HepG2 (cell line): ENCODE results near the gene CD163L1. TPM values are rescaled to one million over a fixed set of nuclear protein-coding genes. Genes with fewer than 3 reads are reported as not detected.

Experiments used
- ZNF205 ChIP-seq: IDR thresholded peaks from 2 replicates; pipeline ENCODE4 v1.6.1; 2018; ENCODE audit warnings: missing biosample characterization, missing genetic modification reagents
- polyA plus RNA-seq, 8 experiments: library from polyadenylated mRNA; depleted of rRNA in 3 of 8; stranded (reverse) in 7 of 8; unstranded in 1 of 8; fragments of >200 nt; fragmentation: Illumina TruSeq in 4 of 8; extraction: Trizol in 4 of 8; gene quantifications; 2 replicates each; pipeline versions ENCODE4 v1.2.1 to v1.2.3, GENCODE V29; 2011 to 2016; ENCODE audit warnings: low read depth in 4 of 8, missing spikeins in 1 of 8, mixed read lengths in 1 of 8; ENCODE audit not compliant: insufficient read depth in 1 of 8
- total RNA-seq, 5 experiments: library from RNA; depleted of rRNA; stranded (reverse); fragments of >200 nt; fragmentation: Illumina TruSeq; extraction: Trizol; gene quantifications; 2 replicates each; pipeline ENCODE4 v1.2.3, GENCODE V29; 2016; ENCODE audit warnings: low read depth in 1 of 5
- TF ChIP-seq, protein P1 (sequence below): IDR thresholded peaks from 2 replicates; pipeline ENCODE4 v1.6.1; 2012; ENCODE audit warnings: low read length, improper control_type of control experiment
- TF ChIP-seq, protein P2 (sequence below): sonication (generic); formaldehyde crosslinking; IDR thresholded peaks from 2 replicates; pipeline ENCODE4 v1.5.0; 2020; ENCODE audit warnings: missing genetic modification reagents
- TF ChIP-seq, protein P3 (sequence below): sonication (generic); formaldehyde crosslinking; IDR thresholded peaks from 2 replicates; pipeline ENCODE4 v1.4.0; 2020; ENCODE audit warnings: missing genetic modification reagents, borderline replicate concordance
- TF ChIP-seq, protein P4 (sequence below): sonication (generic); formaldehyde crosslinking; IDR thresholded peaks from 2 replicates; pipeline ENCODE4 v1.4.0; 2020; ENCODE audit warnings: low read depth, missing genetic modification reagents
- TF ChIP-seq, protein P5 (sequence below): IDR thresholded peaks from 2 replicates; pipeline ENCODE4 v1.6.1; 2016; ENCODE audit warnings: low read depth, control low read depth
- TF ChIP-seq, protein P6 (sequence below): sonication (generic); formaldehyde crosslinking; IDR thresholded peaks from 2 replicates; pipeline ENCODE4 v1.4.0; 2020; ENCODE audit warnings: missing genetic modification reagents

The CD163L1 gene
- total and polyA plus RNA-seq, 2 of the 13 experiments (the other 11 are each of a cell fraction or from before 2014, with no cell fraction given), result 3.4 to 6.8 TPM

DNA sequence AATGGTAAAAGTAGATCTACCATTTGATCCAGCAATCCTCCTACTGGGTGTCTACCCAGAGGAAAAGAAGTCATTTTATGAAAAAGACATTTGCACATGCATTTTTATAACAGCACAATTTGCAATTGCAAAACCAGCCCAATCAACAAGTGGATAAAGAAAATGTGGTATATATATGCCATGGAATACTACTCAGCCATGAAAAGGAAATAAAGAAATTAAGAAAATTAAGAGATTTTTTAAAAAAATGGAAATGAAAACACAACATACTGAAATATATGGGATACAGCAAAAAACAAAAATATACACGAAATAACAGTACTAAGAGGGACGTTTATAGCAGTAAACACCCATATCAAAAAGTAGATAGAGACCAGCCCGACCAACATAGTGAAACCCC is 81.2 kb downstream of the CD163L1 start (continued):
- TF ChIP-seq, protein P1, sequence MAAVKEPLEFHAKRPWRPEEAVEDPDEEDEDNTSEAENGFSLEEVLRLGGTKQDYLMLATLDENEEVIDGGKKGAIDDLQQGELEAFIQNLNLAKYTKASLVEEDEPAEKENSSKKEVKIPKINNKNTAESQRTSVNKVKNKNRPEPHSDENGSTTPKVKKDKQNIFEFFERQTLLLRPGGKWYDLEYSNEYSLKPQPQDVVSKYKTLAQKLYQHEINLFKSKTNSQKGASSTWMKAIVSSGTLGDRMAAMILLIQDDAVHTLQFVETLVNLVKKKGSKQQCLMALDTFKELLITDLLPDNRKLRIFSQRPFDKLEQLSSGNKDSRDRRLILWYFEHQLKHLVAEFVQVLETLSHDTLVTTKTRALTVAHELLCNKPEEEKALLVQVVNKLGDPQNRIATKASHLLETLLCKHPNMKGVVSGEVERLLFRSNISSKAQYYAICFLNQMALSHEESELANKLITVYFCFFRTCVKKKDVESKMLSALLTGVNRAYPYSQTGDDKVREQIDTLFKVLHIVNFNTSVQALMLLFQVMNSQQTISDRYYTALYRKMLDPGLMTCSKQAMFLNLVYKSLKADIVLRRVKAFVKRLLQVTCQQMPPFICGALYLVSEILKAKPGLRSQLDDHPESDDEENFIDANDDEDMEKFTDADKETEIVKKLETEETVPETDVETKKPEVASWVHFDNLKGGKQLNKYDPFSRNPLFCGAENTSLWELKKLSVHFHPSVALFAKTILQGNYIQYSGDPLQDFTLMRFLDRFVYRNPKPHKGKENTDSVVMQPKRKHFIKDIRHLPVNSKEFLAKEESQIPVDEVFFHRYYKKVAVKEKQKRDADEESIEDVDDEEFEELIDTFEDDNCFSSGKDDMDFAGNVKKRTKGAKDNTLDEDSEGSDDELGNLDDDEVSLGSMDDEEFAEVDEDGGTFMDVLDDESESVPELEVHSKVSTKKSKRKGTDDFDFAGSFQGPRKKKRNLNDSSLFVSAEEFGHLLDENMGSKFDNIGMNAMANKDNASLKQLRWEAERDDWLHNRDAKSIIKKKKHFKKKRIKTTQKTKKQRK, result no peak
- TF ChIP-seq, protein P2, sequence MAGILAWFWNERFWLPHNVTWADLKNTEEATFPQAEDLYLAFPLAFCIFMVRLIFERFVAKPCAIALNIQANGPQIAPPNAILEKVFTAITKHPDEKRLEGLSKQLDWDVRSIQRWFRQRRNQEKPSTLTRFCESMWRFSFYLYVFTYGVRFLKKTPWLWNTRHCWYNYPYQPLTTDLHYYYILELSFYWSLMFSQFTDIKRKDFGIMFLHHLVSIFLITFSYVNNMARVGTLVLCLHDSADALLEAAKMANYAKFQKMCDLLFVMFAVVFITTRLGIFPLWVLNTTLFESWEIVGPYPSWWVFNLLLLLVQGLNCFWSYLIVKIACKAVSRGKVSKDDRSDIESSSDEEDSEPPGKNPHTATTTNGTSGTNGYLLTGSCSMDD (CRISPR knock-in tag), result no peak
- TF ChIP-seq, protein P3, sequence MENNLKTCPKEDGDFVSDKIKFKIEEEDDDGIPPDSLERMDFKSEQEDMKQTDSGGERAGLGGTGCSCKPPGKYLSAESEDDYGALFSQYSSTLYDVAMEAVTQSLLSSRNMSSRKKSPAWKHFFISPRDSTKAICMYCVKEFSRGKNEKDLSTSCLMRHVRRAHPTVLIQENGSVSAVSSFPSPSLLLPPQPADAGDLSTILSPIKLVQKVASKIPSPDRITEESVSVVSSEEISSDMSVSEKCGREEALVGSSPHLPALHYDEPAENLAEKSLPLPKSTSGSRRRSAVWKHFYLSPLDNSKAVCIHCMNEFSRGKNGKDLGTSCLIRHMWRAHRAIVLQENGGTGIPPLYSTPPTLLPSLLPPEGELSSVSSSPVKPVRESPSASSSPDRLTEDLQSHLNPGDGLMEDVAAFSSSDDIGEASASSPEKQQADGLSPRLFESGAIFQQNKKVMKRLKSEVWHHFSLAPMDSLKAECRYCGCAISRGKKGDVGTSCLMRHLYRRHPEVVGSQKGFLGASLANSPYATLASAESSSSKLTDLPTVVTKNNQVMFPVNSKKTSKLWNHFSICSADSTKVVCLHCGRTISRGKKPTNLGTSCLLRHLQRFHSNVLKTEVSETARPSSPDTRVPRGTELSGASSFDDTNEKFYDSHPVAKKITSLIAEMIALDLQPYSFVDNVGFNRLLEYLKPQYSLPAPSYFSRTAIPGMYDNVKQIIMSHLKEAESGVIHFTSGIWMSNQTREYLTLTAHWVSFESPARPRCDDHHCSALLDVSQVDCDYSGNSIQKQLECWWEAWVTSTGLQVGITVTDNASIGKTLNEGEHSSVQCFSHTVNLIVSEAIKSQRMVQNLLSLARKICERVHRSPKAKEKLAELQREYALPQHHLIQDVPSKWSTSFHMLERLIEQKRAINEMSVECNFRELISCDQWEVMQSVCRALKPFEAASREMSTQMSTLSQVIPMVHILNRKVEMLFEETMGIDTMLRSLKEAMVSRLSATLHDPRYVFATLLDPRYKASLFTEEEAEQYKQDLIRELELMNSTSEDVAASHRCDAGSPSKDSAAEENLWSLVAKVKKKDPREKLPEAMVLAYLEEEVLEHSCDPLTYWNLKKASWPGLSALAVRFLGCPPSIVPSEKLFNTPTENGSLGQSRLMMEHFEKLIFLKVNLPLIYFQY (CRISPR knock-in tag), result no peak
- TF ChIP-seq, protein P4, sequence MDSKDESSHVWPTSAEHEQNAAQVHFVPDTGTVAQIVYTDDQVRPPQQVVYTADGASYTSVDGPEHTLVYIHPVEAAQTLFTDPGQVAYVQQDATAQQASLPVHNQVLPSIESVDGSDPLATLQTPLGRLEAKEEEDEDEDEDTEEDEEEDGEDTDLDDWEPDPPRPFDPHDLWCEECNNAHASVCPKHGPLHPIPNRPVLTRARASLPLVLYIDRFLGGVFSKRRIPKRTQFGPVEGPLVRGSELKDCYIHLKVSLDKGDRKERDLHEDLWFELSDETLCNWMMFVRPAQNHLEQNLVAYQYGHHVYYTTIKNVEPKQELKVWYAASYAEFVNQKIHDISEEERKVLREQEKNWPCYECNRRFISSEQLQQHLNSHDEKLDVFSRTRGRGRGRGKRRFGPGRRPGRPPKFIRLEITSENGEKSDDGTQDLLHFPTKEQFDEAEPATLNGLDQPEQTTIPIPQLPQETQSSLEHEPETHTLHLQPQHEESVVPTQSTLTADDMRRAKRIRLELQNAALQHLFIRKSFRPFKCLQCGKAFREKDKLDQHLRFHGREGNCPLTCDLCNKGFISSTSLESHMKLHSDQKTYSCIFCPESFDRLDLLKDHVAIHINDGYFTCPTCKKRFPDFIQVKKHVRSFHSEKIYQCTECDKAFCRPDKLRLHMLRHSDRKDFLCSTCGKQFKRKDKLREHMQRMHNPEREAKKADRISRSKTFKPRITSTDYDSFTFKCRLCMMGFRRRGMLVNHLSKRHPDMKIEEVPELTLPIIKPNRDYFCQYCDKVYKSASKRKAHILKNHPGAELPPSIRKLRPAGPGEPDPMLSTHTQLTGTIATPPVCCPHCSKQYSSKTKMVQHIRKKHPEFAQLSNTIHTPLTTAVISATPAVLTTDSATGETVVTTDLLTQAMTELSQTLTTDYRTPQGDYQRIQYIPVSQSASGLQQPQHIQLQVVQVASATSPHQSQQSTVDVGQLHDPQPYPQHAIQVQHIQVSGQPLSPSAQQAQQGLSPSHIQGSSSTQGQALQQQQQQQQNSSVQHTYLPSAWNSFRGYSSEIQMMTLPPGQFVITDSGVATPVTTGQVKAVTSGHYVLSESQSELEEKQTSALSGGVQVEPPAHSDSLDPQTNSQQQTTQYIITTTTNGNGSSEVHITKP (CRISPR knock-in tag), result no peak
- TF ChIP-seq, protein P5, sequence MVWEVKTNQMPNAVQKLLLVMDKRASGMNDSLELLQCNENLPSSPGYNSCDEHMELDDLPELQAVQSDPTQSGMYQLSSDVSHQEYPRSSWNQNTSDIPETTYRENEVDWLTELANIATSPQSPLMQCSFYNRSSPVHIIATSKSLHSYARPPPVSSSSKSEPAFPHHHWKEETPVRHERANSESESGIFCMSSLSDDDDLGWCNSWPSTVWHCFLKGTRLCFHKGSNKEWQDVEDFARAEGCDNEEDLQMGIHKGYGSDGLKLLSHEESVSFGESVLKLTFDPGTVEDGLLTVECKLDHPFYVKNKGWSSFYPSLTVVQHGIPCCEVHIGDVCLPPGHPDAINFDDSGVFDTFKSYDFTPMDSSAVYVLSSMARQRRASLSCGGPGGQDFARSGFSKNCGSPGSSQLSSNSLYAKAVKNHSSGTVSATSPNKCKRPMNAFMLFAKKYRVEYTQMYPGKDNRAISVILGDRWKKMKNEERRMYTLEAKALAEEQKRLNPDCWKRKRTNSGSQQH, result no peak
- no peak for TF ChIP-seq ZNF205
- TF ChIP-seq, protein P6, sequence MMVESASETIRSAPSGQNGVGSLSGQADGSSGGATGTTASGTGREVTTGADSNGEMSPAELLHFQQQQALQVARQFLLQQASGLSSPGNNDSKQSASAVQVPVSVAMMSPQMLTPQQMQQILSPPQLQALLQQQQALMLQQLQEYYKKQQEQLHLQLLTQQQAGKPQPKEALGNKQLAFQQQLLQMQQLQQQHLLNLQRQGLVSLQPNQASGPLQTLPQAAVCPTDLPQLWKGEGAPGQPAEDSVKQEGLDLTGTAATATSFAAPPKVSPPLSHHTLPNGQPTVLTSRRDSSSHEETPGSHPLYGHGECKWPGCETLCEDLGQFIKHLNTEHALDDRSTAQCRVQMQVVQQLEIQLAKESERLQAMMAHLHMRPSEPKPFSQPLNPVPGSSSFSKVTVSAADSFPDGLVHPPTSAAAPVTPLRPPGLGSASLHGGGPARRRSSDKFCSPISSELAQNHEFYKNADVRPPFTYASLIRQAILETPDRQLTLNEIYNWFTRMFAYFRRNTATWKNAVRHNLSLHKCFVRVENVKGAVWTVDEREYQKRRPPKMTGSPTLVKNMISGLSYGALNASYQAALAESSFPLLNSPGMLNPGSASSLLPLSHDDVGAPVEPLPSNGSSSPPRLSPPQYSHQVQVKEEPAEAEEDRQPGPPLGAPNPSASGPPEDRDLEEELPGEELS (CRISPR knock-in tag), result no peak
